HFFc6 (cell line): ENCODE measurements around the gene PTPRF. TPM values are rescaled to one million over a fixed set of nuclear protein-coding genes. Genes with fewer than 3 reads are reported as not detected.

Experiments used
- DNase-seq: peaks from one replicate; pipeline ENCODE4 v3.0.0-alpha.2; 2018
- H3K27ac Mint-ChIP-seq: 2 replicates; pipeline ENCODE4 v1.8.0; 2020; ENCODE audit warnings: mild to moderate bottlenecking, mixed read lengths
- H3K27me3 Mint-ChIP-seq: 2 replicates; pipeline ENCODE4 v1.8.0; 2021; ENCODE audit warnings: mild to moderate bottlenecking, moderate library complexity, mixed read lengths; ENCODE audit not compliant: insufficient read depth
- H3K36me3 Mint-ChIP-seq: 2 replicates; pipeline ENCODE4 v1.8.0; 2021; ENCODE audit warnings: low read depth, mixed read lengths
- H3K4me1 Mint-ChIP-seq: 2 replicates; pipeline ENCODE4 v1.8.0; 2020; ENCODE audit warnings: low read depth, mixed read lengths
- H3K4me3 Mint-ChIP-seq: 2 replicates; pipeline ENCODE4 v1.8.0; 2020; ENCODE audit warnings: mild to moderate bottlenecking, moderate library complexity, mixed read lengths
- H3K9me3 Mint-ChIP-seq: 2 replicates; pipeline ENCODE4 v1.8.0; 2020; ENCODE audit warnings: mild to moderate bottlenecking, mixed read lengths
- total RNA-seq, 6 experiments: library from RNA; stranded (reverse); fragmentation: NEBNext Ultra II Directional; extraction: Animal tissue kit (Norgen Biotek cat#: 25700); gene quantifications; 2 replicates in 1 of 6; 3 replicates in 5 of 6; pipeline ENCODE4 v1.2.3, GENCODE V29; 2021
- TF ChIP-seq, protein P1 (sequence below): fragments of 200-600 bp; sonication (generic); IDR thresholded peaks from 2 replicates; pipeline ENCODE4 v1.5.0; 2021; ENCODE audit warnings: antibody characterized with exemption, mild to moderate bottlenecking

The PTPRF gene
- total RNA-seq, 6 experiments from 2014 or later: 94.3 to 119 (median 109) TPM

DNA sequence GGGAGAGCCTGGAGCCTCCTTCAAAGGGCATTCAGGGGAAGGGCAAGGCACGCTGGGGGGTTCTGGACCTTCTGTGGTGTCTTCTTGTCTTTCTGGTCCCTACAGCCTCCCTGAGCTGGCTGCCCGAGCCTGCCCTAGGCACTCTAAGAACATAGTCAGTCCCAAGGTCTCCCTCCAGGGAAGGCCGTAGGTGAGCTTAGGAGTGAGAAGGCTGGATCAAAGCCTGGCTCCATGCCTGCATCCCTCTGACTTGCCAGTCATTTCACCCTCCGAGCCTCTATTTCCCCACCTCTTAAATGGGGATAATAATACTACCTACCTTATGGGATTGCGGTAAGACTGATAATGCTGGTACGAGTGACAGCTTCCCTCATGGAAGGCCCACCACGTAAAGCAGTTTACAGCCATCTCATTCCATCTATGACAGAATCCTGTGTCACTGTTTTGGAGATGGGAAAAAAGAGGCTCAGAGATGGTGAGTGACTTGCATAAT is 20.8 kb downstream of the PTPRF start:
- Mint-ChIP-seq H3K9me3 (no peaks in the 10 kb centered on the region), H3K27me3 (peaks cover 3% of the 10 kb centered on the region), H3K36me3 (0 out of 2 replicates have a peak, but pooled peaks cover 7% of the 10 kb centered on the region), H3K4me1 (peaks cover 14% of the 10 kb centered on the region), H3K4me3 (no peak overlapping the region), H3K27ac (no peak overlapping the region)
- TF ChIP-seq, protein P1, sequence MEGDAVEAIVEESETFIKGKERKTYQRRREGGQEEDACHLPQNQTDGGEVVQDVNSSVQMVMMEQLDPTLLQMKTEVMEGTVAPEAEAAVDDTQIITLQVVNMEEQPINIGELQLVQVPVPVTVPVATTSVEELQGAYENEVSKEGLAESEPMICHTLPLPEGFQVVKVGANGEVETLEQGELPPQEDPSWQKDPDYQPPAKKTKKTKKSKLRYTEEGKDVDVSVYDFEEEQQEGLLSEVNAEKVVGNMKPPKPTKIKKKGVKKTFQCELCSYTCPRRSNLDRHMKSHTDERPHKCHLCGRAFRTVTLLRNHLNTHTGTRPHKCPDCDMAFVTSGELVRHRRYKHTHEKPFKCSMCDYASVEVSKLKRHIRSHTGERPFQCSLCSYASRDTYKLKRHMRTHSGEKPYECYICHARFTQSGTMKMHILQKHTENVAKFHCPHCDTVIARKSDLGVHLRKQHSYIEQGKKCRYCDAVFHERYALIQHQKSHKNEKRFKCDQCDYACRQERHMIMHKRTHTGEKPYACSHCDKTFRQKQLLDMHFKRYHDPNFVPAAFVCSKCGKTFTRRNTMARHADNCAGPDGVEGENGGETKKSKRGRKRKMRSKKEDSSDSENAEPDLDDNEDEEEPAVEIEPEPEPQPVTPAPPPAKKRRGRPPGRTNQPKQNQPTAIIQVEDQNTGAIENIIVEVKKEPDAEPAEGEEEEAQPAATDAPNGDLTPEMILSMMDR: no peak
- DNase-seq: no peak

- peaks cover 14% of the 10 kb centered on the region for H3K4me1 Mint-ChIP-seq
- DNase-seq: no peak
- H3K36me3 Mint-ChIP-seq: 0 out of 2 replicates have a peak, but pooled peaks cover 7% of the 10 kb centered on the region
- no peaks in the 10 kb centered on the region for H3K9me3 Mint-ChIP-seq
- H3K4me3 Mint-ChIP-seq: no peak overlapping the region
- no peak overlapping the region for H3K27ac Mint-ChIP-seq
- peaks cover 3% of the 10 kb centered on the region for H3K27me3 Mint-ChIP-seq
- TF ChIP-seq, protein P1: no peak
Observed at GRCh38 chr1:43552059-43552742, 21.5 kb downstream of the PTPRF start.

DNA sequence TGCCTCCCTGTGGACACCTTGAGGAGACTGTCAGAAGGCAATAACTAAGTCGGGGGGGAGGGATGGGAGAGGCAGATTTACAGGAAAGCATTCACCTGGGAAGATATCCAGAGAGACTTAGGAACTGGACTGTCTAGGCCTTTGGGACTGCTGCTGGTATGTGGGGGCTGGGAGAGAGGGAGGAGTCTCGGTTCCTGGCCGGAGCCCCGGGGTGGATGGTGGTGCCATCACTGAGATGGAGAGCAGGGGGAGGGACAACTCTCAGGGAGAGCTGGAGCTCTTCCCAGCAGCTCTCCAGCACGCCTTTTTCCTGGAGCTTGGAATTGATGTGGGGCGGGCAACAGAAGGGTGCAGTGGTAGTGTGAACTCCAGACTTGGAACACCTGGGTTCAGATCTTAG is 22.1 kb downstream of the PTPRF start:
- Mint-ChIP-seq H3K4me1 (peaks cover 14% of the 10 kb centered on the region), H3K27me3 (peaks cover 3% of the 10 kb centered on the region), H3K9me3 (no peaks in the 10 kb centered on the region), H3K27ac (no peak overlapping the region; the same call in 1 of the 2 replicates), H3K36me3 (0 out of 2 replicates have a peak, but pooled peaks cover 7% of the 10 kb centered on the region), H3K4me3 (no peak overlapping the region)
- TF ChIP-seq, protein P1: no peak
- DNase-seq: peak; percentile 11

- TF ChIP-seq, protein P1: peak; percentile 71
- Mint-ChIP-seq H3K27me3 (peaks cover 3% of the 10 kb centered on the region), H3K4me3 (no peak overlapping the region), H3K36me3 (0 out of 2 replicates have a peak, but pooled peaks cover 7% of the 10 kb centered on the region), H3K4me1 (peaks cover 14% of the 10 kb centered on the region), H3K9me3 (no peaks in the 10 kb centered on the region), H3K27ac (no peak overlapping the region)
- DNase-seq: peak; percentile 45
Observed at GRCh38 chr1:43554444-43554992, 23.8 kb downstream of the PTPRF start.

DNA sequence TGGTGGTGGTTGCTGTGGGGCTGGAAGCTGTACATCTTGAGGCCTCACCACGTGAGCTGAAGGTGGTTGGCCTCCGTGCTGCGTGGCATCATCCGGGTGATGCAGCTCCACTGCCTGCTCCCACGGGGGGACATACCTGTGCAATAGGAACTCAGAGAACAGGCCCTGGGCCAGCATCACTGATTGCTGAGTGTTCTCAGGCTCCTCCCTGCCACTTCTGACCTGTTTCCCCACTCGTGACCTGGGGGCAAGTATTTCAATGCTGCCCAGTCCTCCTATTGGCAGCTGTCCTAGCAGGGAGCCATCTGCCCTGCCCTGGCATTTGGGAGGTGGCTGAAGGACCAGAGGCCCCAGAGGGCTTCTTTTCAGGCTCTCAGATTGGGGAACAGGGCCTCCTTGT is 26.1 kb downstream of the PTPRF start:
- no peak for DNase-seq
- peaks cover 14% of the 10 kb centered on the region for H3K4me1 Mint-ChIP-seq
- no peak overlapping the region for H3K4me3 Mint-ChIP-seq
- H3K27ac Mint-ChIP-seq: no peak overlapping the region
- TF ChIP-seq, protein P1: no peak
- no peaks in the 10 kb centered on the region for H3K9me3 Mint-ChIP-seq
- 0 out of 2 replicates have a peak, but pooled peaks cover 7% of the 10 kb centered on the region for H3K36me3 Mint-ChIP-seq
- peaks cover 5% of the 10 kb centered on the region for H3K27me3 Mint-ChIP-seq
